Left lung (tissue), 10 donors: ENCODE data around the gene DISP2. TPM values are rescaled to one million over a fixed set of nuclear protein-coding genes. Genes with fewer than 3 reads are reported as not detected.

Experiments used
- ATAC-seq: fragments of 200-7000 bp; cut with Tn5 transposase; one replicate; pipeline ENCODE4 v1.9.1; 2020; ENCODE audit warnings: moderate library complexity
- DNase-seq, 4 donors: peaks; one replicate each; pipeline ENCODE4 v3.0.0-alpha.2; 2013 to 2020
- H3K27ac ChIP-seq, 2 donors: fragments of 200-600 bp; sonication (generic) in 1 of 2; one replicate each; pipeline versions ENCODE4 v1.5.0 to v1.8.0; 2020 to 2021
- H3K27me3 ChIP-seq, 2 donors: fragments of 200-600 bp; sonication (generic) in 1 of 2; one replicate each; pipeline versions ENCODE4 v1.5.0 to v1.8.0; 2020 to 2021
- H3K36me3 ChIP-seq, 2 donors: fragments of 200-600 bp; sonication (generic) in 1 of 2; one replicate each; pipeline versions ENCODE4 v1.5.0 to v1.8.0; 2020 to 2021
- H3K4me1 ChIP-seq, 2 donors: fragments of 200-600 bp; one replicate each; pipeline ENCODE4 v1.8.0; 2021
- H3K4me3 ChIP-seq, 2 donors: fragments of 200-600 bp; sonication (generic) in 1 of 2; one replicate each; pipeline versions ENCODE4 v1.5.0 to v1.8.0; 2020 to 2021; ENCODE audit warnings: mild to moderate bottlenecking in 1 of 2
- H3K9me3 ChIP-seq, 2 donors: fragments of 200-600 bp; sonication (generic) in 1 of 2; one replicate each; pipeline versions ENCODE4 v1.5.0 to v1.8.0; 2020 to 2021
- CTCF ChIP-seq, 2 donors: fragments of 200-600 bp; sonication (generic) in 1 of 2; IDR thresholded peaks; one replicate each; pipeline versions ENCODE4 v1.5.0 to v1.8.0; 2021; ENCODE audit warnings: antibody characterized with exemption in 2 of 2
- intact Hi-C, 2 donors: fragments of 100-400 bp; cut with DNase I; formaldehyde crosslinking; loops; one replicate each; pipeline versions ENCODE4 v1.11.2 to v1.14.2; 2022
- polyA plus RNA-seq, 6 donors: library from polyadenylated mRNA; unstranded; fragments of 120-200 nt; gene quantifications; one replicate each; pipeline ENCODE4 v1.2.1, GENCODE V29; 2013; ENCODE audit not compliant: insufficient read length in 6 of 6
- total RNA-seq, 2 donors: library from RNA; stranded (reverse); fragmentation: NEBNext Ultra II Directional; extraction: Animal tissue kit (Norgen Biotek cat#: 25700); gene quantifications; one replicate each; pipeline ENCODE4 v1.2.1, GENCODE V29; 2021
- donor health status: DM: no; HTN: yes; CAD: no.
- donor health status: DM: no; HTN: no; CAD: no.

Gene DISP2
- total and polyA plus RNA-seq, 8 donors, result 0.61 to 3.1 (median 1.6) TPM

GRCh38 chr15:40335938-40336743, 21.9 kb upstream of the DISP2 start:
- no peak overlapping the region for H3K4me3 ChIP-seq
- intact Hi-C loops, result no loop called here
- ATAC-seq (no peak), DNase-seq (no peak)
- H3K27me3 ChIP-seq, result no peaks in the 10 kb centered on the region
- H3K4me1 ChIP-seq, result peaks cover 39 to 100% of the 10 kb centered on the region in 2 donors
- peaks cover 0 to 7% of the 10 kb centered on the region in 2 donors for H3K36me3 ChIP-seq
- H3K9me3 ChIP-seq, result no peaks in the 10 kb centered on the region
- TF ChIP-seq CTCF (IDR thresholded peaks at IDR 0.05), result no peak
- H3K27ac ChIP-seq, result peak overlapping the region in 1 of 2 donors; percentile 42

- no peak overlapping the region for H3K4me3 ChIP-seq
- H3K27me3 ChIP-seq, result no peaks in the 10 kb centered on the region
- H3K4me1 ChIP-seq, result peaks cover 41 to 98% of the 10 kb centered on the region in 2 donors
- no peak for ATAC-seq
- no peak for TF ChIP-seq CTCF (IDR thresholded peaks at IDR 0.05)
- DNase-seq, result peak in 1 of 4 donors; percentile 84
- H3K36me3 ChIP-seq, result peaks cover 0 to 7% of the 10 kb centered on the region in 2 donors
- peak overlapping the region in 1 of 2 donors; percentile 42 for H3K27ac ChIP-seq
- no peaks in the 10 kb centered on the region for H3K9me3 ChIP-seq
- intact Hi-C loops, result no loop called here
Measured at GRCh38 chr15:40336744-40337122, 21.3 kb upstream of the DISP2 start.

GRCh38 chr15:40337597-40337996, 20.4 kb upstream of the DISP2 start:
- H3K4me1 ChIP-seq, result peaks cover 41 to 89% of the 10 kb centered on the region in 2 donors
- ATAC-seq (no peak), DNase-seq (peak in 1 of 4 donors; percentile 83)
- no peaks in the 10 kb centered on the region for H3K9me3 ChIP-seq
- no peak for TF ChIP-seq CTCF (IDR thresholded peaks at IDR 0.05)
- no peak overlapping the region for H3K27ac ChIP-seq
- H3K36me3 ChIP-seq, result peaks cover 0 to 7% of the 10 kb centered on the region in 2 donors
- H3K4me3 ChIP-seq, result no peak overlapping the region
- intact Hi-C loops, result no loop called here
- H3K27me3 ChIP-seq, result no peaks in the 10 kb centered on the region

- Histone ChIP-seq H3K27ac (no peak overlapping the region), H3K27me3 (no peaks in the 10 kb centered on the region), H3K4me1 (peaks cover 41 to 84% of the 10 kb centered on the region in 2 donors), H3K9me3 (no peaks in the 10 kb centered on the region), H3K36me3 (peaks cover 0 to 7% of the 10 kb centered on the region in 2 donors), H3K4me3 (peak overlapping the region in 1 of 2 donors; percentile 1)
- ATAC-seq (peak; percentile 14), DNase-seq (peak in 3 of 4 donors; percentile 76 to 92 (median 83))
- peak; percentile 69 to 83 for TF ChIP-seq CTCF (IDR thresholded peaks at IDR 0.05)
- intact Hi-C loops, result no loop called here
Measured at GRCh38 chr15:40338041-40338657, 19.9 kb upstream of the DISP2 start.
